ENCODE results near the gene CIB2. TPM values are rescaled to one million over a fixed set of nuclear protein-coding genes. Genes with fewer than 3 reads are reported as not detected.
A peak's percentile ranks its signal among the peaks of the same experiment; 100 is the strongest.

The CIB2 gene
- polyA plus RNA-seq, 1 donor from 2014 or later, result 32.4 TPM

GRCh38 chr15:78079298-78080087 lies 51.8 kb downstream of the CIB2 start:
- Histone ChIP-seq H3K79me2 (replicated peaks; ENCODE audit: insufficient read depth, low read length) (peaks cover 6% of the 10 kb centered on the region), H3F3A (ENCODE audit: insufficient read depth, low read length, poor library complexity, severe bottlenecking) (no peaks in the 10 kb centered on the region), H3K9me3 (ENCODE audit: low read length) (no peaks in the 10 kb centered on the region), H3K9me2 (ENCODE audit: insufficient read depth, low read length) (no peaks in the 10 kb centered on the region), H3K4me3 (ENCODE audit: low read length) (no peak overlapping the region), H4K20me1 (ENCODE audit: insufficient read depth) (no peaks in the 10 kb centered on the region), H2AFZ (ENCODE audit: low read depth, low read length) (no peak overlapping the region), H3K4me2 (ENCODE audit: low read length) (no peak overlapping the region), H3K9ac (ENCODE audit: low read length) (no peak overlapping the region), H3K27ac (ENCODE audit: low read length) (no peak overlapping the region), H3K36me3 (ENCODE audit: insufficient read depth, low read length) (no peaks in the 10 kb centered on the region), H3K27me3 (ENCODE audit: insufficient read depth, low read depth, low read length) (no peaks in the 10 kb centered on the region)
- no peak for TF ChIP-seq POLR2AphosphoS5 (IDR thresholded peaks at IDR 0.05)
- TF ChIP-seq CTCF (IDR thresholded peaks at IDR 0.05; ENCODE audit: poor library complexity, severe bottlenecking), result no peak
- TF ChIP-seq MXI1 (conservative IDR thresholded peaks at IDR 0.05; ENCODE audit: poor library complexity, severe bottlenecking), result no peak
- no peak for TF ChIP-seq EP300 (conservative IDR thresholded peaks at IDR 0.05; ENCODE audit: poor library complexity, severe bottlenecking)
- TF ChIP-seq SMC3 (conservative IDR thresholded peaks at IDR 0.05; ENCODE audit: poor library complexity), result no peak
- TF ChIP-seq TAF1 (IDR thresholded peaks at IDR 0.05; ENCODE audit: low read depth), result no peak

GRCh38 chr15:78077871-78078210 lies 53.4 kb downstream of the CIB2 start:
- peak overlapping the region; percentile 65 for H3K9ac ChIP-seq (ENCODE audit: low read length)
- H2AFZ ChIP-seq (ENCODE audit: low read depth, low read length), result peak overlapping the region; percentile 69
- H3K27me3 ChIP-seq (ENCODE audit: insufficient read depth, low read depth, low read length), result no peaks in the 10 kb centered on the region
- H3F3A ChIP-seq (ENCODE audit: insufficient read depth, low read length, poor library complexity, severe bottlenecking), result no peaks in the 10 kb centered on the region
- peaks cover 6% of the 10 kb centered on the region for H3K79me2 ChIP-seq (replicated peaks; ENCODE audit: insufficient read depth, low read length)
- H3K9me2 ChIP-seq (ENCODE audit: insufficient read depth, low read length), result no peaks in the 10 kb centered on the region
- H3K27ac ChIP-seq (ENCODE audit: low read length), result no peak overlapping the region
- H3K36me3 ChIP-seq (ENCODE audit: insufficient read depth, low read length), result no peaks in the 10 kb centered on the region
- peak overlapping the region; percentile 75 for H3K4me2 ChIP-seq (ENCODE audit: low read length)
- H4K20me1 ChIP-seq (ENCODE audit: insufficient read depth), result no peaks in the 10 kb centered on the region
- no peaks in the 10 kb centered on the region for H3K9me3 ChIP-seq (ENCODE audit: low read length)
- no peak for TF ChIP-seq EP300 (conservative IDR thresholded peaks at IDR 0.05; ENCODE audit: poor library complexity, severe bottlenecking)
- TF ChIP-seq REST (IDR thresholded peaks at IDR 0.05; ENCODE audit: borderline replicate concordance), result no peak
- no peak for TF ChIP-seq CTCF (IDR thresholded peaks at IDR 0.05; ENCODE audit: poor library complexity, severe bottlenecking)
- no peak for TF ChIP-seq SMC3 (conservative IDR thresholded peaks at IDR 0.05; ENCODE audit: poor library complexity)
- no peak for TF ChIP-seq RAD21 (conservative IDR thresholded peaks at IDR 0.05)
- TF ChIP-seq EZH2 (IDR thresholded peaks at IDR 0.05; ENCODE audit: borderline replicate concordance, insufficient read depth, low read length, poor library complexity, severe bottlenecking), result no peak
- H3K4me3 ChIP-seq (ENCODE audit: low read length), result peak overlapping the region; percentile 70

Data from neural cell (in vitro differentiated cells).